Measurements from ENCODE around the gene OR11G2.
"Not testable (repeated sequence)": the region's sequence is repeated elsewhere in the genome, so short reads cannot be mapped to it uniquely, and the experiment has no call there.

OR11G2 gene

GRCh38 chr14:20223410-20223809 is 32.7 kb downstream of the OR11G2 start, which contains the start of gene OR11H6:
Gene OR11H6 (plus strand): TSS chr14:20223710. CDS start chr14:20223710, 0 bp downstream.
- DNase-seq (ENCODE audit: low spot score) = no peak

- no peak for DNase-seq (ENCODE audit: low spot score)
Observed at GRCh38 chr14:20228681-20229080, 38.0 kb downstream of the OR11G2 start, which contains the start of gene OR11H7. Gene OR11H7 (plus strand): TSS chr14:20228981.

- not testable (repeated sequence) for DNase-seq (ENCODE audit: low spot score)
Observed at GRCh38 chr14:20235415-20235814, 44.7 kb downstream of the OR11G2 start.

GRCh38 chr14:20247646-20248246 is 57.0 kb downstream of the OR11G2 start:
- DNase-seq (ENCODE audit: low spot score) = no peak

Small RNAs within 50 kb of the gene (small RNA-seq; reads per million reads assigned to genes)
- gene GTF2IP22 = 0 reads per million in 2 experiments

Data from SK-N-DZ (cell line).